ENCODE data around the gene HRCT1. TPM values are rescaled to one million over a fixed set of nuclear protein-coding genes. Genes with fewer than 3 reads are reported as not detected.

HRCT1 gene
- total RNA-seq, 1 experiment from 2014 or later, result not detected

DNA sequence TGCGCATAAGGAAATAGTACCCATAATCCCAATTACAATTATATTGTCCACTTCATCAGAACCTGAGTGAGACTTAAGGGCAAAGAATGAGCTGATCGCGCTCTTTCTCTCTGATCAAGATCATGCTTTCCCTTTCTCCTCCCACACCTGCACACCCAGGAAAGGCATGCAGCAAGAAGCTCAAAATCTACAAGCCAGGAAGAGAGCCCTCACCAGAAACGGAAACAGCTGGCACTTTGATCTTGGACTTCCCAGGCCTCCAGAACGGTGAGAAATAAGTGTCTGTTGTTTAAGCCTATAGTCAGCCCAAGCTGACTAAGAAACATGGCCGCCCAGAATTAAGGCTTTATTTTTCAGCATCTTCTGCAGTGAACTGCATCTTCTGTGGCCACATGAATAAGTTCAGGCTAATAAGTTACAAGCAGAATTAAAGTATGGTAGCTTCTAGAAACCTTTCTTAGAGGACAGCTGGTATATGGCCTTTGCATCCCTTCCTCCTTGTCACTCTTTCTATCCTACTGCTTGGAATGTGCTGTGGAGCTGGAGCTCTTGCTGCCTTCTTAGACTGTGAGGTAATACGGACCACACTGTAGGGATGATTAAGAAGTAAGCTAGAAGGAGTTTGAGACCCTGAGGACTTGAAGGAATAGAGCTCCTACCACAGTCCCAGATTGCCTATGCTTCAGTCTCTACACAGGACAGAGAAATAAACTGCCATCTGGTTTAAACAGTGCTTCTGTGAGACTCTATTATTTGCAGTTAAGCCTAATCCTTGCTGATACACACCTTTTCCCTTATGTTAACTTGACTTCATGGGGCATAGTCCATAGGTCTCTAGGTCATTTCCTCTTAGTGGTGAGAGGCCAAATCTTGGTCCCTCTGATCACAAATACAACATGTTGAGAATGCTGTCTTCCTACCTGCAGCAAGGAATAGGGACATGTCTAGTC, 34.7 kb downstream of the HRCT1 start:
- H3K36me3 Mint-ChIP-seq (ENCODE audit: insufficient read depth in 1 of 3, low read depth in 3 of 3), result peaks cover 0 to 5% (median 2%) of the 10 kb centered on the region in 3 experiments; a peak in 3 of 7 replicates
- H3K27me3 Mint-ChIP-seq (ENCODE audit: low read depth), result peaks cover 68% of the 10 kb centered on the region
- Histone ChIP-seq H4K20me1 (ENCODE audit: control insufficient read depth, insufficient read depth, insufficient read length) (no peaks in the 10 kb centered on the region), H3K79me2 (ENCODE audit: insufficient read depth, low read length) (no peaks in the 10 kb centered on the region), H2BK12ac (ENCODE audit: insufficient read length, low read depth, low read length) (no peak overlapping the region), H4K8ac (replicated peaks; ENCODE audit: insufficient read length, low read depth, low read length) (no peak overlapping the region), H3T11ph (ENCODE audit: low read length) (no peak overlapping the region), H2AFZ (ENCODE audit: low read length) (no peak overlapping the region), H2BK20ac (ENCODE audit: low read depth, low read length, poor library complexity, severe bottlenecking) (no peak overlapping the region), H3K56ac (ENCODE audit: insufficient read length, low read depth, low read length) (no peak overlapping the region), H3K27me3 (ENCODE audit: insufficient read depth, low read length) (no peaks in the 10 kb centered on the region; the same call in 1 of the 2 replicates), H3K18ac (ENCODE audit: insufficient read length, low read depth, low read length) (no peak overlapping the region), H2BK5ac (ENCODE audit: insufficient read length, low read length) (no peak overlapping the region), H3K23ac (ENCODE audit: insufficient read length, low read depth, low read length) (no peak overlapping the region), H2AK5ac (ENCODE audit: insufficient read length, low read length) (no peak overlapping the region), H3K9ac (ENCODE audit: extremely low read depth, insufficient read length, low read length) (no peak overlapping the region), H3K79me1 (ENCODE audit: insufficient read depth, low read depth, low read length, poor library complexity, severe bottlenecking) (no peaks in the 10 kb centered on the region), H3K23me2 (ENCODE audit: insufficient read length, low read depth, low read length, poor library complexity, severe bottlenecking) (no peaks in the 10 kb centered on the region), H3K9me3 (ENCODE audit: control insufficient read depth, low read depth, low read length) (no peaks in the 10 kb centered on the region), H2BK120ac (ENCODE audit: low read depth, low read length, poor library complexity, severe bottlenecking) (no peak overlapping the region), H3K4ac (ENCODE audit: low read depth, low read length) (no peak overlapping the region), H2BK15ac (ENCODE audit: low read depth, low read length) (no peak overlapping the region), H3K4me2 (ENCODE audit: insufficient read depth, insufficient read length, low read length) (no peak overlapping the region), H3K27ac (ENCODE audit: insufficient read length, low read depth, low read length) (no peak overlapping the region), H4K5ac (ENCODE audit: insufficient read length, low read depth, low read length) (no peak overlapping the region), H4K91ac (ENCODE audit: insufficient read length, low read depth, low read length) (no peak overlapping the region), H3K14ac (ENCODE audit: insufficient read depth, low read length) (no peak overlapping the region), H3K4me1 (ENCODE audit: insufficient read depth, low read length) (peaks cover 3% of the 10 kb centered on the region; the same call in 1 of the 2 replicates)
- no peak overlapping the region for H3K27ac Mint-ChIP-seq
- DNase-seq, result no peak
- TF ChIP-seq CTCF (conservative IDR thresholded peaks at IDR 0.05), result no peak
- no CpG with 5 or more reads among the region's 7 CpGs for WGBS (ENCODE audit: extremely low coverage, insufficient read length, low lambda C conversion rate)
- peaks cover 2% of the 10 kb centered on the region in 2 experiments for H3K4me1 Mint-ChIP-seq
- no peak overlapping the region for H3K4me3 Mint-ChIP-seq
- peaks cover 6 to 9% of the 10 kb centered on the region in 2 experiments; a peak in 4 of 5 replicates for H3K9me3 Mint-ChIP-seq

All from H9 (cell line).